HG03442 (cell line): Measurements from ENCODE around the gene CDC25A.

Experiments used
- ATAC-seq: cut with Tn5 transposase; IDR thresholded peaks from one replicate; pipeline ENCODE4 v1.9.1; 2021; ENCODE audit warnings: mild to moderate bottlenecking, moderate library complexity; ENCODE audit not compliant: unreplicated experiment

The CDC25A gene

DNA sequence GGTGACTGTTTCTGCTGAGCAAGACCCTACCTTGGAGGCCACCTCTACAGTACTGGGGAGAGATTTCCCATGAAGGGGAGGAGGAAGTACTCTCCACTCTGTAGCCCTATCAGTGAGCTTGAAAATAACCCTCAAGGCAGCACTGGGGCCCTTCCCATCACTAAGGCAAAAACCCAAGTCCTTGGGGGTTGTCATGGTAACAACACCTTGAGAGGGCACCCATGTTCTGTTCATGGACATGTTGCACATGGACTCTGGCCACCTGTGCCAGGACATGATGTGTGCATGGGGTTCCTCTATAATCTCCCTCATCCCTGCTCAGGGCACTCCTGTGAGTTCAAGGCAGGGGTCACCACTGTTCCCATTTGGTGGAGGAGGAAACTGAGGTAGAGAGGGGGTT, 10.9 kb upstream of the CDC25A start:
- ATAC-seq, result no peak

DNA sequence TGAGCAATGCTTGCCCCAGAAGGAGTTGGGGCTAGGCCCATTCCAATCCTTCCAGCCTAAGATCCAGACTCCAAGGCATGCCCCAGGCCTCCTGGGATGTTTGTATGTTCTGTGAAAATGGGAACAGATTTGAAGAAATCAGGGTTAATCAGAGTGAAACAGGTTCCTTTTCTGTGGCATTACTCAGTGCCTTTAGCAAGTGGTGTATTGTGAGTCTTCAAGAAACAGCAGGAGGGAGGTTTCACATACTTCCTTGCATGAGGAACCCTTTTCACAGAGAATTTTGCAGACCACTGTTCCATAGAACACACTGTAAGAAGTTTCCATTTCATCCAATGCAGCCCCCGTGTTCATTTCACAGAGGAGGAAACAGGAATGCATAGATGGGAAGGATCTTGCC, 8.4 kb upstream of the CDC25A start:
- ATAC-seq, result no peak

DNA sequence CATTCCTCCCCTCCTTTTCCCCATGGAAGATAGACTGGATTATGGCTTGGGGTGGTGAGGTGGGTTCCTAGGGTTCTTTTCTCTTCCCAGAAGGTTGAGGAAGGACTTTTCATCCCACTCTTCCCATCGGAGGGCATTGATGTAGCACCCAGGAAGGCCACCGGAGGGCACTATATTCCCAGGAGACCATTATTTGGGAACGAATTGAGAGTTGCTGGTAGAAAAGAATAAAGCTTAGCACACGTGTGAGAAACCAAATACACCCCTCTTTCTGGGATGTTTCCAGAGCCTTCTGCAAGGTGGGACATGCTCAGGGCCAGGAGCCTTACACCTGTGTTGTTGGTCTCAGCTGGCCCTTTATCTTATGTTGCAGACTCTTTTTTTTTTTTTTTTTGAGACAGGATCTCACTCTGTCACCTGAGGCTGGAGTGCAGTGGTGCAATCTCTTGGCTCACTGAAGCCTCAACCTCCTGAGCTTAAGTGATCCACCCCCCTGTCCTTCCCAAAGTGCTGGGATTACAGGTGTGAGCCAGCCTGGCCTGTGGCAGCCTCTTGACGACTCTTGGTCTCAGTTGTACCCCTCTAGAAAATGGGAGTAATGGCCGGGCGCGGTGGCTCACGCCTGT, 6.3 kb upstream of the CDC25A start:
- ATAC-seq, result no peak

DNA sequence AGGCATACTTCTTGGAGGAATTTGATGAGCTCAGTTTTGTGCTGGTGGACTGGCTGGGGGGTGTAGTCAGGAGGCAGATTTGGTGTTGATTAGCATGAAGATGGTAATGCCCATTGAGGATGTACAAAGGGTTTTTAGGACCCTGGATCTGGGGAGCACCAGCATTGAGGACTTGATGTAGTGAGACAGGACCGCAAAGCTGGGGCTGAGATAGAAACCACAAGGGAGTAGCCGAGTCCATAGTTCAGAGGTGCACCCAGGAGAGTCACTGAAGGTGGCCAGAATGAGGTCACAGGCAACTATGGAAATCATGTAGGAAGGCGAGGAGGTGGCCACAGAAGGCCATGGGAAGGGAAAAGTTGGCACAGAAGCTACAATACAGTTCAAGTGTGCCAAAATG, 2.7 kb upstream of the CDC25A start:
- ATAC-seq, result no peak

DNA sequence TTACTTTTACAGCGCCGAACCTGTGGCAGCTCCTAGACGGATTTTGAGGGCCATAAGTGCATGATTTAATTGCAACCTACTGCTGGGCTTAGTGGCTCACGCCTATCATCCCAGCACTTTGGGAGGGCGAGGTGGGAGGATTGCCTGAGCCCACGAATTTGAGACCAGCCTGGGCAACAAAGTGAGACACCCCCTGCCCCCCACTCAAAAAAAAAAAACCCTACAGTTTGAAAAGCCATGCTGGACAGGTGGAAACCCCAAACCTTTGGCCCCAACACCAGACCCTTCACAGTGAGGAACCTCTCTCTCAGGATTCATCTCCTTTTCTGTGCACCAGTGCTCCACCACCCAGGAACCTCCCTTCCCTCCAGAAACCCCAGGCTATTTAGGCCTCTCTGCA, 1.1 kb upstream of the CDC25A start:
- no peak for ATAC-seq

DNA sequence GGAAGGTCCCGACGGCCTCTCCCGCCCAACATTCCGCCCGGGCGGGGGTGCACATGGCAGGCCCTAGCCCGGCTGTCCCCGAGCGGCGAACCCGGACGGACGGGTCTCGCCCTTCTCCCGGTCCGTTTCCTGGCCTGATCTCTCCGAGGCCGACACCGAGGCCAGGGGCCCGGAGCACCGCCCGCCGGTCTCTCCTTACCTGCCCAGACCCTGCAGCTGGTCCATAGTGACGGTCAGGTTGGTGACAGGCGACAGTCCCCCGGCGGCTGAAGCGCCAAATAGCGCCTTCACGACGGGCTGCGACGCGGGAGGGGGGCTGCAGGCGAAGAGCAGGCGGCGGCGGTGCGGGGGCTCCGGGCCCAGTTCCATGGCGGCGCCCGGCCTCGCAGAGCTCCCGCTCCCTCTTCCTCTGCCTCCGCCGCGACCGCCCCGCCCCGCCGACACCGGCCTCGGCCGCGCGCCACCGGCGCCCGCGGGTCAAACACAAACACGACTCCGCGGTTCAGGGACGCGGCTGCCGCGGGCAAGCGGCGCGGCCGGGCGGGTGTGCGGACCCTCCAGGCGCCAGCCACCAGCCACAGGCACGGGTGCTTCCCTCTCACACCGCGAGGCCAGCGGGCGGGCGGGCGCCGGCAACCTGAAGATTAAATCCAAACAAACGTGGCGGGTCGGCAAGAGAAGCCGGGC, 495 bp downstream of the CDC25A start:
- ATAC-seq, result peak; percentile 23

DNA sequence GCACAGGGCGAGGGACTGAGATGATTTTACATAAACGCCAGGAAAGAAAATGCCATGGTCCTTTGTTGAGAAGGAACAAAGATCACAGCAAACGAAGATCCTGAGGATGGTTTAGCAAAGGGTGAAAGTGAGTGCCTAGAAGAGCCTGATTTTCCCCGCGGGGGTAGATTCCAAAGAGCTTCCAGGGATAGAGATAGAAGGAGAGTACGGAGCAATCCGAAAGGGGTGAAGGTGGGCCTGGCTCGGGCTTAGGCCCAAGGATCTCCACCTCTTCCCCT, 977 bp downstream of the CDC25A start:
- ATAC-seq, result no peak

DNA sequence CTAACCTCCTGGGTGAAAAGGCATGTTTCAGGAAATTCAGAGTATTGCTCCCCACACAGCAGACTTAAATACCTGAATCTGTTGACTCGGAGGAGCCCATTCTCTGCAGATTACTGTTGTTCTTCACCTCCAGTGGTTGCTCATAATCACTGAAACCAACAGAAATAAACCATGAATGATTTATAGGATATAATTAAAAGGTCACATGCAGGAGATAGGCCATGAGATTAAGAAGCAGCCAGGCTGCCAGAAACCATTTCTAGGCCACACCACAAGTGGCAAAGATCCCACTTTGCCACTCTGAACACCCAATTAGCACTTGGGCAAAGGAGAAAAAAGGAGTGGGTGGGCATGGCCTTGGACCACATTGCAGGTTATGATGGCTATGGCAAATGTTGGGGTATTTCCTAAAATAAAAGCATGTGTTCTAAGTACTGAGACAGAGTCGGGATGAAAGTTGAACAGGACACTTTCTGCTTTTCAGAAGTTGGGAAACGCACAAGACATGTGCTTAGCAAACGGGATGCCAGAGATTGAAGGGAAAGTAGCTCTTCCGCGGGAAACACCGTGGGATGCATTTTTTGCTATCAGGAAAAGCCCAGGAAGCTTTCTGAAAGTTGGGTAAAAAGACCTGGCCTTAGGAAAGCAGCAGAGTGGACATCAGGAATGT, 1.5 kb downstream of the CDC25A start:
- no peak for ATAC-seq

DNA sequence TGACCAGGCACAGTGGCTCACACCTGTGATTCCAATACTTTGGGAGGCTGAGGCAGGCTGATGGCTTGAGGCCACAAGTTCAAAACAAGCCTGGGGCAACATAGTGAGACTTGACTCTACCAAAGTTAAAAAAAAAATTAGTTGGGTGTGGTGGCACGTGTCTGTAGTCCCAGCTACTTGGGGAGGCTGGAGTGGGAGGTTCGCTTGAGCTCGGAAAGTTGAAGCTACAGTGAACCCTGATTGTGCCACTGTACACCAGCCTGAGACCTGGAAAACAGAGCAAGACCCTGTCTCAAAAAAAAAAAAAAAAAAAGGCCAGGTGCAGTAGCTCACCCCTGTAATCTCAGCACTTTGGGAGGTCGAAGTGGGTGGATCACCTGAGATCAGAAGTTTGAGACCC, 3.1 kb downstream of the CDC25A start:
- ATAC-seq, result no peak

DNA sequence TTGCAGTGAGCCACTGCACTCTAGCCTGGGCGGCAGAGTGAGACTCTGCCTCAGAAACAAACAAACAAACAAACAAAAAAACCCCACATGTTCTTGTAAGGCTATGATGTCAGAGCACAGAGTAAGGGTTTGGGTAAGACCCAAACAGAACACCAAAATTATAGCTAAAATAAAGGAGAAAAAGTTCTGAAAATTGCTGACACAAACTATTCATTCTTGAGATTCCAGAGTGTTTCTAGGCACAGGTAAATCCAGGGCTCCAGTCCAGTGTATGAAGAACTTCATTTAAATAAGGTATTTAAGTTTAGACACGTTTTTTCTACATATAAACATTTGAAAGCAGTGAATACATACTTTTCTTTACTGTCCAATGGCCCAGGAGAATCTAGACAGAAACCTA, 3.9 kb downstream of the CDC25A start:
- ATAC-seq, result no peak

DNA sequence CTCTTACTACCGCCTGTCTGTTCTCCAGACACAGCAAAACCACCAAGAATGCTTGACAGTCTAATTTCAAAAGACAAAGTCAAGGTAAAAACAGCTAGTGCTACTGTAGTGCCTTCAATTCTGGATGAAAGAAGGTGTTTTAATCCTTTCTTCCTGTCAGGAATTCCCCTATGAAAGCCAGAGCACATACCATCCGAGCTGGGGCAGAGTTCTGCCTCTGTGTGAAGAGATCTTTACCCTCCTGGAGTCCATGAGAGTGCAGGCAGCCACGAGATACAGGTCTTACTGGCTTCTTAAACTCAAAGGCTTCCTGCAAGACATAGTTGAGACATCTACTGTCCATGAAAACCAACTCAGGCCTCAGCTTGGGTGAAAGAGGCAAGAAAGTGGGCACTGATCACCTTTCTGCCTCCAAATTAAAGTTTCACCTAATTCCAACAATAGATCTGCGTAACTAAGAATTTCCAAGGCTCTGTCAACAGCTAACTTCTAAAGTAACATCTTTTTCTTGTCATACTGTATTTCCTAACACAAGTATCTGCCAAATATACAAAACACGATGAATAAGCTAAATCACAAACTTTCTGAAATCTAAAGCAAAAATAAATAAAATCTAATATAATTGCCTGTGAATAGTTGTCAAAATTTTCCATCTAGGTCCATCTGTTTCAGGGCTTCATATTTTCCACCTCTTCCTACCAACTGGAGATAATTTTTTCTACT, 7.5 kb downstream of the CDC25A start:
- no peak for ATAC-seq

DNA sequence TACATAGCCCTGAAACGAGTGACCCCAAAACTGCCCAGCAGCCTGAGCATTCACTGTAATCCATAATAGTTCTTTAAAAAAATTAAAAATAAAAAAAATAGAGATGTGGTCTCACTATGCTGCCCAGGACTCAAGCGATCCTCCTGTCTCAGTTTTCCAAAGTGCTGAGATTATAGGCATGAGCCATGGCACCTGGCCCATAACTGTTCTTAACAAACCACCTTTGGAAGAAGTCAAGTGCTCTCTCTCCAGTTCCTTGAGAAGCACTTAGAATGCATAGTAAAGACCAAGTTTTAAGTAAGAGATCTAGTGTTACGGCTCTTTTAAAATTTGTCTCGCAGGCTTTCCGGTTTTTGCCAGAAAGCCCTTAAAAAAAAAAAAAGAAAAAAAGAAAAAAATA, 8.2 kb downstream of the CDC25A start:
- ATAC-seq, result no peak

DNA sequence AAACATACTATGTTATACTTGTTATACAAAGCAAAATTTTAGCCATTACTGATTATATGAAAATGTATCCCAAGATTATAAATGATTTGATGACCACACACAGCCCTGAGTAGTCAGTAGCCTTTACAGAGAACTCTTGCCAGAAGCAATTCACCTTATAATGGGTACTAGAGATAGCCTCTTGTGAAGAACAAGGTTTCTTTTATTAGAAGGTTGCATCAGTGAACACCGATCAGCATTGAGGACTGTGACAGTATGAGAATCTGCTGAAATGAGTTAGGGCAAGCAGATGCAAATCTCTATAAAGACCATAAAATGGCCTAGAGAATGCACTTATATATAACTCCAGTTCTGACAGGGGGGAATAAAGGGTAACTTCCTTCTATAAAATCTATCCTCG, 10.1 kb downstream of the CDC25A start:
- no peak for ATAC-seq

DNA sequence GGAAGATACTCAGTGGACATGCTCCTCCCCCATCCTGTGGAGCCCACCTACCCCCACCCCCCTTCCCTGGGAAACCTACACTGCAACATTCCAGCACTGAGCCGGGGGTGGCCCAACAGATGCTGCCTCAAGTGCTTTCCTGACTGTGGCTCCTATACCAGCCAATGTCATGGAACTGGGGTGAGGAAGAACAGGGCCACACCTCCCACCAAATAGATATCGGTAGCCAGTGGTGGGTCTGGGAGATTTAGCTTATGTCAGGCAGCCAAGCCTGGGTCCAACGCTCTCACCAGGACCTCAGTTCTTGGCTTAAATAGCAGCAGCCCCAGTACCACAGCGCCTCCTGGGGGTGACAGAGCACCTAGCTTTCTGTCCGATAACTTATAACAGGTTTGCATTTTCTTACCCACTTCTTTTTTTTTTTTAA, 30.3 kb downstream of the CDC25A start:
- ATAC-seq, result no peak

DNA sequence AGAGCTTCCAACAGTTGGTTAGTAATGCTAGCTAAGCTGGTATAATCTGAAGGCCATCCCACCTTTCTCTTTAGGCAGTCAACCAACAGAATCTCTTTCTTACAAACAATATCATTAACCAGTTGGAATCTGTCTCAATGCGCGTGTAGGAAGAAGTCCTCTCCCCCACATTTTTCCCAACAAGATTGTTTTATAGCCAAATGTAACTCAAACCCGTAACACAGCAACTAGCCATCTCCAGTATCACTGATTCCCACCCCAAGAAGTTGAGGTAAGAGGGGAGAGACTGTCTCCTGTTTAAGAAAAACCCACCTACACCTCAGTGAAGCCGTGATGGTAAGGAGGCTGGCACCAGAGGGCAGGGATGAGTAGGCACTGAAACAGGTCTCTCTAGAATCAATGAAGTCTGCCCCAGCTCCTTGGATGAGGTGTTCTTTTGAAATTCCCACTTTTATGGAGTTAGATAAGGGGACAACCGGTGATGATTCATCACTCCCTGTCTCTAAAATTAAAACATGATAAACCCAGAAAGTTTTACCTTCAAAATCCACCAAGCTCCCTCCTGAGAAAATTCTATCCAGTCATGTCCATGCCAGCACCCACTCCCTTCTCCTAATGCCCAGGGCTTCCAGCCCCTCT, 30.9 kb downstream of the CDC25A start:
- ATAC-seq, result no peak

DNA sequence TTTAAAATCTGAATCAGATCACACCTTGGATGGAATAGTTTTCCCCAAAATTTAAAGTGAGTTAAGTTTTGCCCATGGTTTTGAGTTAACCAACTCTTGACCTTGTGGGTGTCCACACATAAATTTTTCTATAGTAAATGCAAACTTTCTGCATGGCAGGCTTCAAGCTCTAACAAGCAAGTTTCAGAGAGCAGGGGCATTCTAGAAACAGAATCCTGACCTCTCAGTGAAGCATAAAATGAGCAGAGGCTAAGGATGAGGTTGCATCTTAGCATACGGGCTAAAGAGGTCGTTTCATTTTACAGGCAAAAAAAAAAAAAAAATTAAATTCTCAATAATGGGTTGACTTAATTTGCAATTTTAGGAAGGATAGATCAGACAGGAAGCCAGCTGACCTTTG, 32.1 kb downstream of the CDC25A start:
- ATAC-seq, result no peak

DNA sequence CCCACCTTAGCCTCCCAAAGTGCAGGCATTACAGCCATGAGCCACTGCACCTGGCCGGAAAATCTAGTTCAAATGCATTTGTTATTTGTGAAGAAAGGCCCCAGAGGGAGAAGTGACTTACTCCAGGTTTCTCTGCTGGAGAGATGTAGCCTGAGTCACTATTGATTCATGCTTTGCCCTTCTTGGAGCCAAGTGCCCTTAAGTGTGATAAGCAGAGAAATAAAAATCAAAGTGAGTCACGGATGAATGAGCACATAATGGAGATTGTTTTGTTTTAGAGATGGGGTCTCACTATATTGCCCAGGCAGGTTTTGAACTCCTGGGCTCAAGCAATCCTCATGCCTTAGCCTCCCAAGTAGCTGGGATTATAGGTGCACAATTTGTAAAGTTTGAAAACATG, 33.1 kb downstream of the CDC25A start:
- no peak for ATAC-seq

DNA sequence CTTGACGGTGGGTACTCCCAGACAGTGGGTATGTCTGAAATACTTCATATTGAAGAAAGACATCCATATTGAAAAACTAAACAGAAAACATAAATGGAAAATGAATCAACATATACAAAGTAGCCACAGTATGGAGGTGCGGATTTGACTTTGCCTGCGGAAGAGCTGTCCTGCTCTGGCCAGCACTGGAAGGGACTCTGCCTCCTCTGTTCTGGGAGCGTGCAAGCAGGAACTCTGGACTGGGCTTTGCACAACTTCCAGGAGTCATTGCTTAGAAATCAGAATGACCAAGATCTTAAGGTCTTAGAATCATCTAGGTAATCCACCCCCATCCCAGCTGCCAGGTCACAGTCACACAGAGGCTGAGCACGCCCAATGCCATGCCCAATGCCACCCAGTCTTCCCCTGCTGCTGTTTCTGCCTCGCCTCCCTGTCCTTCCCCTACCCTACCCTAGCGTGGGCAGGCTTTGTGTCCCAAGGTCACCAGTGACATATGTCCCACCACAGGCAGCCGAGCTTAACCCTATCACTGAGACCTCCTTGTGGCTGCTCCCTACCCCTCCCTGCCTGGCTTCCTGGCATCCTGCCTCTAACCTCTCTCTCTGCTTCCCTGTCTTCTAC, 36.3 kb downstream of the CDC25A start:
- ATAC-seq, result no peak

DNA sequence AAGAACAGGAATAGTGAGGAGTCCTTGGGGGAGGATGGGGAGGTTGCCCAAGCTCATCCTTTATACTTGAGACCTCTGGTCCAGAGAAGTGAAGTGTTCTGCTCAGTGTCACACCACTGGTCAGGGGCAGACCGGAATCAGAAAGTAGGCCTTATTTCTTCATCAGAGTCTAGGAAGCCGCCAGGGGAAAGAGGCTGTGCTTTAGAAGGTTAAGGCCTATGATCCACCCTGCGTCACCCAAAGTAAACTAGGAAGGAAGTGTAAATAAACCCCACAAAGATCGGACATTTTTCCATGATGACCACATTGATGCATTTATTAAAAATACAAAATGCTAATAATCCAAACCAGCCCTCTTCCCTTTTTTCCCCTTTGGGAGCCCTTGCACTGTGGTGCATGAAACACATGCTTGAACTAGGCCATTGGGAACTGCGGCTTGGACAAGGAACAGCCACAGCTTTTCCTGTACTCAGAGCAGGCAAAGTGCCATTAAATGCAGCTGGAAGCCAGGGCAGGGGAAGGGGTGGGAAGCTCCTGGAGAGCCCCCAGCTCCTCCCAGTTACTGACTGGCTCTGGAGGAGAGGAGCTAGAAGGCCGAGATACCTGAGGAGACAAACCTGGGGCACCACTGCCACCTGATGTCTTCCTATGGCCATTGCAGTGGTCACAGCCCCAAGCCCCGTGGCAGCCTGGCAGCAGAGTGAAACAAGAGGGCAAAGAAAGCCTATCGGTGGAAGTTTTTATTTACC, 37.0 kb downstream of the CDC25A start:
- ATAC-seq, result no peak

DNA sequence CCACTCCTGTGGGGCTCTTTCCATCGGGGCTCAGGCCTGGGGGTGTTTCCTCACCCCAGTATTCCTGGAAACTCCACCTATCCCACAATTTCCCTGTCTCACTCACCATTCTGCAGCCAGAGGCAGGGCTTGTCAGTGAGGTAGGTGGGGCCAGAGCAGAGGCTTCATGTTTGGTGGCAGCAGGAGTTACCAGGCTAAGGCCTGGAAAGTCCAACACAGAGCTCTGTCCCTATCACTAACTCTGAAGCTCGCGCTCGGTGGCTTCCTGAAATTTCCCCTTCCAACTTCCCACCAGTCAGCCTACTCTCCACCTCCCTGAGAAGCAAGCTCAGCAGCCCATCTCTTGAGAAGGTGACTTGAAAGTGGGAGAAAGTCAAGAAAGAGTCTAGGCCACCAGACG, 44.2 kb downstream of the CDC25A start:
- ATAC-seq, result no peak
